ENCODE results near the gene ESRRG. TPM values are rescaled to one million over a fixed set of nuclear protein-coding genes. Genes with fewer than 3 reads are reported as not detected.

The ESRRG gene
- total and polyA plus RNA-seq, 12 donors, result 3.8 to 49.5 (median 35.9) TPM

DNA sequence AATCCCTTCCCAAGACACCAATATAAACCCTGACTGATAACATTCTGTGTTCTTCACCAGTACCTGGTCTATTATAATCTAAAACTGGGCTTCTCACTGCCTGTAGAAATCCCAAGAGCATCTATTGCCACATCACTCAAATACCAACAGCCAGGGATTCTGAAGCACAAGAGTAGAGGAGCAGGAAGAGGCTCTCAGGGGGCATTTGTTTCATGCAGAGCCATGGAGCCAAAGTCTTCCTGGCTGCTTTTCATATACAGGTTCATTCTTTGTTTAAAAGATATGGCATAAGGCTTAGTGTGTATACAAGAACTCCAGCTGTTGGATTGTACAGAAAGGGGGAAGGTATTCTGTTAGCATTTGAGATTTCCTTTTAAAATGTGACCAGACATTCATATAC lies 261.8 kb downstream of the ESRRG start:
- intact Hi-C loops (cut with DNase I), result no loop called here
- Histone ChIP-seq H3K36me3 (no peaks in the 10 kb centered on the region), H3K9me3 (no peaks in the 10 kb centered on the region), H3K27me3 (no peaks in the 10 kb centered on the region), H3K4me1 (peaks cover 0 to 7% (median 0%) of the 10 kb centered on the region in 9 donors), H3K27ac (no peak overlapping the region), H3K4me3 (no peak overlapping the region)
- DNase-seq (no peak), ATAC-seq (no peak)
- TF ChIP-seq, protein P1, sequence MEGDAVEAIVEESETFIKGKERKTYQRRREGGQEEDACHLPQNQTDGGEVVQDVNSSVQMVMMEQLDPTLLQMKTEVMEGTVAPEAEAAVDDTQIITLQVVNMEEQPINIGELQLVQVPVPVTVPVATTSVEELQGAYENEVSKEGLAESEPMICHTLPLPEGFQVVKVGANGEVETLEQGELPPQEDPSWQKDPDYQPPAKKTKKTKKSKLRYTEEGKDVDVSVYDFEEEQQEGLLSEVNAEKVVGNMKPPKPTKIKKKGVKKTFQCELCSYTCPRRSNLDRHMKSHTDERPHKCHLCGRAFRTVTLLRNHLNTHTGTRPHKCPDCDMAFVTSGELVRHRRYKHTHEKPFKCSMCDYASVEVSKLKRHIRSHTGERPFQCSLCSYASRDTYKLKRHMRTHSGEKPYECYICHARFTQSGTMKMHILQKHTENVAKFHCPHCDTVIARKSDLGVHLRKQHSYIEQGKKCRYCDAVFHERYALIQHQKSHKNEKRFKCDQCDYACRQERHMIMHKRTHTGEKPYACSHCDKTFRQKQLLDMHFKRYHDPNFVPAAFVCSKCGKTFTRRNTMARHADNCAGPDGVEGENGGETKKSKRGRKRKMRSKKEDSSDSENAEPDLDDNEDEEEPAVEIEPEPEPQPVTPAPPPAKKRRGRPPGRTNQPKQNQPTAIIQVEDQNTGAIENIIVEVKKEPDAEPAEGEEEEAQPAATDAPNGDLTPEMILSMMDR (IDR thresholded peaks at IDR 0.05), result no peak

DNA sequence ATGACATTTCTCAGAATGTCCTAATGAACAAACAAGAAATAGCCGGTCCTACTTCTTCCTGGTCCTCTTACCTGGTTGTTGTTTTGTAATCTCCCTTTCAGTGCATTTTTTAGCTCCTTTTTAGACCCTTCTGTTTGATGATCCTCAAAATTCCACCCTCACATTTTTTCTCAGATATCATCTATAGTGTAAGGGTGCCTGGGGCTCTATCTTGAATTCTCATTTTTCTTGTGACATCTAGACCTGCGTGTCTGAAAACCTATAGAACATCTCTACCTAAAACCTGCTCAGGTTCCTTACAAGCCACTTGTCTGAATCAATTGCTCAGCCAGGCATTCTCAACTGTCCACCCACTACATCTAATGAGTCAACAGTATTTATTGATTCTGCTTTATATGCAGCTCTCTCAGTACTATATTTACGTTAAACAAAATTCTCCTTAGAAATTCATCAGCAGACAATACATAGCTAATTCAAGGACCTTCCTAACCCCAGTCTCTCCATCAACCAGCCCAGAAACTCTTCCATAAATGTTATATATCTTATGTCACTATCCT lies 263.5 kb downstream of the ESRRG start:
- intact Hi-C loops (cut with DNase I), result no loop called here
- DNase-seq, result no peak
- no peak overlapping the region for H3K27ac ChIP-seq
- no peaks in the 10 kb centered on the region for H3K27me3 ChIP-seq
- TF ChIP-seq, protein P1 (IDR thresholded peaks at IDR 0.05), result no peak
- no peak for ATAC-seq
- no peak overlapping the region for H3K4me3 ChIP-seq
- peaks cover 0 to 7% (median 0%) of the 10 kb centered on the region in 9 donors for H3K4me1 ChIP-seq
- WGBS, 2 donors, result 88 to 96% methylated on average over 3 of the region's 3 CpGs
- no peaks in the 10 kb centered on the region for H3K36me3 ChIP-seq
- H3K9me3 ChIP-seq, result no peaks in the 10 kb centered on the region

DNA sequence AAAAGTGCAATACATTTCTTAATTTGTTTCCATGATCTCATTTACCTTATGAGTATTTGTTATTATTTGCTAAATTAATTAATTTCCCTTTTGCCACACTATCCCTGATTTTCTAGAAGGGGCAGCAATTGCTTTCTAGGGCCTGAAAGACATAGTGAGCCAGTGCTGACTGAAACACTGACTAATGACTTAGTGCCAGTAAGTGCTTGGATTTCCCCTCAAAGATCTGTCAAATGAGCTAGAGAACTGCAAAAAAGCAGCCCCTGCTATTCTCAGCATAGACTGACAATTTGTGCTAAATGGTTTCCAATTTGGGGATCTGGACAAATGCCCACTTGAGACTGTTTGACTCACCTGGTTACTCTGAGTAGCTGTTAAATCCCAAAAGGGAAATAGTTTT lies 264.4 kb downstream of the ESRRG start:
- intact Hi-C loops (cut with DNase I), result no loop called here
- no peak overlapping the region for H3K27ac ChIP-seq

DNA sequence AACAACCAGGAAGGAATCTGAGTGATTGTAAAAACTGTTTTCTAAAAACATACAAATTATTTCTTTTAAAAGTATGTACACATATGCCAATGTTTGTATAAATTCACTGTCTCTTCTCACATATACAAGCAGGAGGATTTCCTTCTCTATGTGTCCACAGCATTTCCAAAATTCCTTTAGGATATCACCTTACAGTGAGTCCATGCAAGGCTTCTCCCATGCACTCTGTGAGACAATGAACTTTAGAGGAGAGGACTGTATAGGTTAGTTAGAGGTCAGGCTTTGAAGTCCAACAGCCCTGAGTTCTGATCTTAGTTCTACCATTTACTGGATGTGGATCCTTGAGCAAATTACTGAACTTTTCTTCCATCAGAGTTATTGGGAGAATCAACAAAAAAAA lies 265.9 kb downstream of the ESRRG start:
- intact Hi-C loops (cut with DNase I), result no loop called here
- Histone ChIP-seq H3K4me3 (no peak overlapping the region), H3K27me3 (no peaks in the 10 kb centered on the region), H3K4me1 (peaks cover 0 to 6% (median 0%) of the 10 kb centered on the region in 9 donors), H3K9me3 (no peaks in the 10 kb centered on the region), H3K36me3 (no peaks in the 10 kb centered on the region), H3K27ac (no peak overlapping the region)
- TF ChIP-seq, protein P1 (IDR thresholded peaks at IDR 0.05), result no peak
- no peak for ATAC-seq
- no peak for DNase-seq

More for the DNA sequence above, 264.4 kb downstream of the ESRRG start:
- no peaks in the 10 kb centered on the region for H3K36me3 ChIP-seq
- no peaks in the 10 kb centered on the region for H3K9me3 ChIP-seq
- no peak for DNase-seq
- H3K4me1 ChIP-seq, result peaks cover 0 to 7% (median 0%) of the 10 kb centered on the region in 9 donors
- TF ChIP-seq, protein P1 (IDR thresholded peaks at IDR 0.05), result no peak
- ATAC-seq, result no peak
- H3K4me3 ChIP-seq, result no peak overlapping the region
- no peaks in the 10 kb centered on the region for H3K27me3 ChIP-seq
